GM21717 (cell line): ENCODE results near the gene SERAC1.

ENCODE experiments used
- ATAC-seq: cut with Tn5 transposase; IDR thresholded peaks from one replicate; pipeline ENCODE4 v1.9.1; 2021; ENCODE audit warnings: mild to moderate bottlenecking, moderate library complexity; ENCODE audit not compliant: unreplicated experiment

The SERAC1 gene

DNA sequence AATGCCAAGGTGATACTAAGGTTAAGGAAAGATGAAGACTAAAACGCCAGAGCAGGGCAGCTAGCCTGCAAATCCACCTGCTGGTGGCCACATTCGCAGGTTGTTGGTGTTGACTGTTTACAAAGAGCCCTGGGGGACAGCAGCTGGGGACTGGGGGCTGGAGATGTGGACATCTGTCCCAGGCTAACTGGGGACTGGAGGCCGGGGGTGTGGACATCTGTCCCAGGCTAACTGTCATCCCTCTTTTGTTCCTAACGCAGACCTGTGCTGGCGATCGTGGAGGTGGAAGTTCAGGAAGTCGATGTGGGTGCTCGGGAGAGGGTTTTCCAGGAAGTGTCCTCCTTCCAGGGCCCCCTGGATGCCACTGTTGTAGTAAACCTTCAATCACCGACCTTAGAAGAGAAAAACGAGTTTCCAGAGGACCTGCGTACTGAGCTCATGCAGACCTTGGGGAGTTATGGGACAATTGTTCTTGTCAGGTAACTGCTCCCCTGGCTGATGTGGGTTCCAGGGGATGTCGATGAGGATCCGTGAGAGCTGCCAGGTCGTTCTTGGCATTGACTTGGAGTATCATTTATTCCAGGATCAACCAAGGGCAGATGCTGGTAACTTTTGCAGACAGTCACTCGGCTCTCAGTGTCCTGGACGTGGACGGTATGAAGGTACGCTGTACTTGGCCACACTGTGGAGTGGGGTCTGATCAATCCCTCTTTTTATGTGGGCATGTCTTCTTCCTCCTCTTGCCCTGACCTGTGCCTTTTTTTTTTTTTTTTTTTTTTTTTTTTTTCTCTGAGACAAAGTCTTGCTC is 87.0 kb downstream of the SERAC1 start:
- no peak for ATAC-seq

DNA sequence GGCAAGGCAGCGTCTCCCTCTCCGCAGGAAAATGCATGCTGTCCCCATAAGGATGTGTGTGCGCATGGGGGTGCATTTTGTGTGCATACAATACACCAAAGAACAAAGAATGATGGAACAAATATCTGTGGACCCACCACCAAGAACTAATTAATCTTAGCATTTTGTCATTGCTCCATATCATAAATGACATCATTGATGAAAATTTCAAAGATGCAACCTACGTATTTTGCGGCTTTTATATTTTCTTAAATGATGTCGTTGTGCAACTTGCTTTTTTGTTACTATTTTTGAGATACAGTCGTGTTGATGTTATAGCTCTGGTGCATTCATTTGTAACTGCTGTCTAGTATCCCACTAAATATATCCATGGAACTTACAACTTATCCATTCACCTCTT is 89.7 kb downstream of the SERAC1 start:
- ATAC-seq = no peak

- ATAC-seq = no peak
Observed at GRCh38 chr6:158077676-158078075, 90.4 kb downstream of the SERAC1 start.

DNA sequence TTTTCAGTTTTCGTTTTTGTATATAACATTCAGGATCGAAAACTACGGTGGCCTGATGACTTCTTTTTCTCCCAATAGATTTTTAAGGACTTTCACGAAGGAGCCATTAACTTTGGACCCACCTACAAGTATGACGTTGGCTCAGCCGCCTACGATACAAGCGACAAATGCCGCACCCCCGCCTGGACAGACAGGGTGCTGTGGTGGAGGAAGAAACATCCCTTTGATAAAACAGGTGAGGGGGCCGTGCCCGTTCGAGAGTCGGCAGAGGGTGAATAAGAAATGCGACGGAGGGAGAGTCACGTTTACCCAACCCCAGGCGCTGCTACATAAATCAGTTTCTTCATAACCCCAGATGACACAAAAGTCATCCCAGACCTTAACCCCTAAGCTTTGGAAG is 91.5 kb downstream of the SERAC1 start:
- no peak for ATAC-seq

DNA sequence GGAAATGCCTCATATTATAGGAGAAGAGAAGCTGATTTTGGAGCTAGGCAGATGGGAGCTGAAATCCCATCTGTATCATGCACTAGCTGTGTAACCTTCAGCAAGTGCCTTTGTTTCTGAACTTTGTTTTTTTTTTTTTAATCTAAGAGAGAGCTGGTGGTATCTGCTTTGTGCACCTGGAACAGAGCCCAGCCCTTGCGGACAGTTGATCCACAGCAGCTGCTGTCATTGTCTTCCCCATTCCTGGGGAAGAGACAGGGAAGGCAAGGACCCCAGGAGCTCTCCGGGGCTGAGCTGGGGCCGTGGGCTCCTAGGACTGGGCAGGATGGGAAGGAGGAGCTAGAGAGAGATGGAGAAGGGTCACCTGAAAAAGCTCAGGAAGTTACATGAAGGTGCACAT is 94.3 kb downstream of the SERAC1 start:
- no peak for ATAC-seq

- no peak for ATAC-seq
Observed at GRCh38 chr6:158072083-158072721, 95.9 kb downstream of the SERAC1 start.

DNA sequence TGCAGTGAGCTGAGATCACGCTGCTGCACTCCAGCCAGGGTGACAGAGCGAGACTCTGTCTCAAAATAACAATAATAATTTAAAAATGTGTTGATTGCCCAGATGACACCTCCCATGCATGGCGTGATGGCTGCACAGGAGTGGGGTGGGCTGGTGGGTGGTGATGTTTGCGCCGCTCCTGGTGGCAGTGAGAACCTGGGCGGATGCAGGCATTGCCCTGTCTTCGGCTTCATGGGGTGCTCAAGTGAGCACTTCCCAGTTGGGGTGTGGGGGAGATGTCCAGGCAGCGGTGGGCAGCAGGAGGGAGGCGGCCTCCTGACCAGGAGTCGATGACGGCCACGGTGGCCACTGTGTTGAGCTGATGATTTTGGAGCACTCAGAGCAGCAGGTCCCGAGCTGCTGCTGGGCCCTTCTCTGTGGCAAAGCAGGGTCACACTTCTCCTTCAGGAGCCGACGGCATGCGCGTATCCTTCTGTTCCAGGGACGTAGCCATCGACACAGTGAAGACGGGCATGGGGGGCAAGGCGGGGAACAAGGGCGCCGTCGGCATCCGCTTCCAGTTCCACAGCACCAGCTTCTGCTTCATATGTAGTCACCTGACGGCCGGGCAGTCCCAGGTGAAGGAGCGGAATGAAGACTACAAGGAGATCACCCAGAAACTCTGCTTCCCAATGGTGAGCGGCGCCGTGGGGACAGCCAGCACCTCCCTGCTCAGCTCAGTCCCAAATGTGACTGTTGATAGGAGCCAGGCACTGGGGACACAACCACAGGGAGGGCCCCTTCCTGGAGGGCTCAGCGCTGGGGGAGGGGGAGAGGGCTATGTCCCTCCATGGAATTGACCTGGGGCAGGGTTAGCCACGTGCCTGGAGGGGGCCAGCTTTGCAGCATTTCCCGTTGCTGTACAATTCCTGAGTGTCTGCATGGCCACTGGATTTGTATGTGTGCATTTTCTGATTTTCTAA is 96.7 kb downstream of the SERAC1 start:
- no peak for ATAC-seq

DNA sequence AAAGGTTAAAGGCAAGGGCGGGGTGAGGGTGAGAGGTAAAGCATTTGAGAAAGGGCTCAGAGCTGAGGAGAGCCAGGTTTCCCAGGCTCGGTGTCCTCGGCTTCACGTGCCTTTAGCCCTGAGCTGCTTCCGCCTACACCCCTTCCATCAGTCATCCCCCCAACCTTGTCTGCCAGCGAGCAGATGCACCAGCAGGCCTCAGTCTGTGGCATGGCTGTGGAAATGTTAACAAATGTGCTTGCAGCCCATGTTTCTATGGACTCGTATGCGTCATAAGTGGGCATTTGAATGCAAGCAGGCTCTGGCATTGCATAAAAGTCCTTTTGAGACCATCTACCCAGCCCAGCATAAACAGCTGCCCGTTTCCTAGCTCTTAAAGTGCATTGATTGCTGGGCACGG is 97.5 kb downstream of the SERAC1 start:
- ATAC-seq = no peak

- no peak for ATAC-seq
Observed at GRCh38 chr6:158069800-158070195, 98.3 kb downstream of the SERAC1 start.

DNA sequence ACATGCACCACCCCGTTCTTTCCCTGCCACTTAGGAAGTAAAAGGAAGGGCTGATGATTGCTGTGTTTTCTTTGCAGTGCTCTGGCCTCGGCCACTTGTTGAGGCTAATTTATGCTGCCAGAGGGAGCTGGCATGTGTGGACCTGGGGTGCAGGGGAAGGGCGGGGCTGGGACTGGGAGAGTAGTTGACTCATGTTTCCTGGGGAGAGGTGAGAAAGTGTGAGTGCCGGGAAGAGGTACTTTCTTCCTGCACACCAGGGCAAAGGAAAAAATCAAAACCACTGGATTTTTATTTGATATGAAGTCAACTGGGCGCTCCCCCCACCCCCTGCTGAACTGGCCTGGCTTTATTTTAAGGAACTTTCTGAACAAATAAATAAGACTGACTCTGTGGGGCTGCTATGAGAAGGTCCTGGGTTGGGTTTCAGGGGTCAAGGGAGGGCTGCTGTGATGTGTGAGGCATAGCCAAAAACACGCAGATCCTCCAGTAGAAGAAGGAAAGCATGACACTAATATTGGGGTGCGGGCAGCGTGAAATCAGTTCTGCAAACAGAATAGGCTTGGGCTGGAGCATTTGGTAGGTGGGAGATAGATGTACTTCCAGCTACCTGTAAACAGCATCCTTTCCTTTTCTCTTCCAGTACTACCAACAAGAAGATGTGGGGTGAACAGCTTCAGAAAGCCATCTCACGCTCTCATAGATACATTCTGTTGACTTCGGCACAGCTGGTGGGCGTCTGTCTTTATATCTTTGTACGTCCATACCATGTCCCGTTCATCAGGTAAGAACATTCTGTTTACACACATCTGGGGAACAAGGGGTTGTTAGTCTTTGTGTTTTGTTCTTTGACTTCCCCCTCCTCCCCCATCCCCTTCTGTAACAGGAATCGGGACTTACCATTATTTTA is 98.9 kb downstream of the SERAC1 start:
- no peak for ATAC-seq

GRCh38 chr6:158068156-158068892 is 99.7 kb downstream of the SERAC1 start:
- no peak for ATAC-seq

- ATAC-seq = no peak
Observed at GRCh38 chr6:158067436-158068015, 100.5 kb downstream of the SERAC1 start.

GRCh38 chr6:158066136-158066781 is 101.8 kb downstream of the SERAC1 start:
- no peak for ATAC-seq

GRCh38 chr6:158064725-158065251 is 103.3 kb downstream of the SERAC1 start:
- no peak for ATAC-seq

GRCh38 chr6:158063736-158064135 is 104.3 kb downstream of the SERAC1 start:
- ATAC-seq = no peak

DNA sequence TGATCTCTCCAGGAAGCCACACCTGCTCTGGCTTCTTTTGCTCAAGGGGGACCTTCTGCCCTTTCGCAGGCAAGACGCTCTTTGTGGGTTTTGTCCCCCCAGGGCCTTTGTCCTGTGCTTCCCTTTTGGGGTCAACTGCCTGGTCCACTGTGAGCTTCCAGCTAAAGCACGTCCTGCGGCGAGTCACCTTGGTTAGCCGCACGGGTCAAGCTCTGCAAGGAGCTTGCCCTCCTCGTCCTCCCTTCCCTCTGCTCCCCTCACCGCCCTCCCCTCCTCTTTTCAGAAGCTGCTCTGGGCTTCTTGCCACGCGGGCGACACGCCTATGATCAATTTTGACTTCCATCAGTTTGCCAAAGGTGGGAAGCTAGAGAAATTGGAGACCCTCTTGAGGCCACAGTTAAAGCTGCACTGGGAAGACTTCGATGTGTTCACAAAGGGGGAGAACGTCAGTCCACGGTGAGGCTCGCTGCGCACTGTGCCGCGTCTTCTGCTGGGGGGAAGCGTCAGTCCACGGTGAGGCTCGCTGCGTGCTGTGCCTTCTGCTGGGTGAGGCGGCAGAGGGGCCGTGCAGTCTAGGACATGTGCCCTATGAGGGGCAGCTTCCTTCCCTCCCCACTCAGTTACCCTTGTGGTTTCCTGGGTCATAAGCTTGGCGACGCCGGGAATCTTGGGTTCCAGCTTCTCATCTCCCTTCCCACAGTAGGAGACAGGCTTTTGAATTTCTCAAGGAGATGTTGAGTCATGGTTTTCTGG is 106.2 kb downstream of the SERAC1 start:
- no peak for ATAC-seq

- ATAC-seq = no peak
Observed at GRCh38 chr6:158061361-158061708, 106.7 kb downstream of the SERAC1 start.
